ENCODE data around the gene DIPK2A. TPM values are rescaled to one million over a fixed set of nuclear protein-coding genes. Genes with fewer than 3 reads are reported as not detected.

Gene DIPK2A, protein sequence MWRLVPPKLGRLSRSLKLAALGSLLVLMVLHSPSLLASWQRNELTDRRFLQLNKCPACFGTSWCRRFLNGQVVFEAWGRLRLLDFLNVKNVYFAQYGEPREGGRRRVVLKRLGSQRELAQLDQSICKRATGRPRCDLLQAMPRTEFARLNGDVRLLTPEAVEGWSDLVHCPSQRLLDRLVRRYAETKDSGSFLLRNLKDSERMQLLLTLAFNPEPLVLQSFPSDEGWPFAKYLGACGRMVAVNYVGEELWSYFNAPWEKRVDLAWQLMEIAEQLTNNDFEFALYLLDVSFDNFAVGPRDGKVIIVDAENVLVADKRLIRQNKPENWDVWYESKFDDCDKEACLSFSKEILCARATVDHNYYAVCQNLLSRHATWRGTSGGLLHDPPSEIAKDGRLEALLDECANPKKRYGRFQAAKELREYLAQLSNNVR
- 0.03 and 0.06 TPM in 2 replicates for polyA plus RNA-seq (2012; rRNA removed)
- polyA plus RNA-seq (2012; cell fraction: cytosol; rRNA removed) = 0.08 and 0.10 TPM in 2 replicates
- 0.08 TPM in 1 of 2 replicates, not detected in the other for polyA plus RNA-seq (2012; cell fraction: nucleus; rRNA removed)

DNA sequence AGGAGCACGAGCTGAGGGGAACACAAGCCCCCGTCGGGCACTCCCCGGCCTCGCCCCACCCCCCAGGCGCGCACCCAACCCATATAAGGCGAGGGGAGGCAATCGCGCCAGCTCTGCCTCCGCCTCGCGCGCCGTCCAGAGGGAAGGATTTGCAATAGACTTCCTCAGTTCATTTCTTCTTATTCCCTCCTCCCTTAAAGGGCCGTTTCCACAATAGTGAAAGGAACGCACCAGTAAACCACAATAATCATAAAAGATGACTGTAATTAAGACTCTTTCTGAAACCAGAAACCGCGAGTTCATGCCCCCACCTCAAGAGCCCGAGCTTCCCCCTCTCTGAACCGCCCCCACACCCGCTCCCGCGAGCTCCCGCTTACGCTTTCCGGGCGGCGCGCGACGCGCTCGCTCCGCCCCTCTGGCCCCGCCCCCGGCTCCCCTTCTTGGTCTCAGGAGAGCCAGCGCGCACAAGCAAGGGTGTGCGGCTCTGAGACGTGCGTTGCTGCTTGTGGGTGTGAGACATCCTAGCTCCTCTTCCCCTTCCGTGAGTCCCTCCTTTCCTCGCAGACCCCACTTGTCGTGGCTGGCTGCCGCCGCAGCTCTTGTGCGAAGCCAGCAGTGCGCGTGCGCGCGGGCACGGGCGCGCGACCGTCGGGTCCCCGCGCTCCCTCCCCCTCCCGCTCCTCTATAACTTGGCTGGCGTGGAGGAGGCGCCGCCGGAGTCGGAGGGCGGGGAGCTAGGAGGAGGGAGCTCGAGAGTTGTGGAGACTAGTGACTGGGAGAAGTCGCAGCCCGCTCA, at the start of gene DIPK2A:
Gene DIPK2A, plus strand, starts transcription at position 465 of the 796 bp plus-strand sequence. CDS start 510 bp downstream, outside the sequence.
- Histone ChIP-seq H2AFZ (ENCODE audit: low read depth) (peak within 1 kb of the TSS; percentile 91), H3K4me1 (ENCODE audit: control insufficient read depth in 1 of 2, insufficient read depth in 2 of 2, low read depth in 1 of 2, low read length in 1 of 2) (peaks cover 0 to 6% of the 10 kb centered on the region in 2 experiments; a peak in 1 of 4 replicates), H3K27me3 (ENCODE audit: insufficient read depth) (peaks cover 22% of the 10 kb centered on the region), H3F3A (replicated peaks; ENCODE audit: insufficient read depth) (no peaks in the 10 kb centered on the region), H3K79me2 (ENCODE audit: insufficient read depth) (no peaks in the 10 kb centered on the region), H3K4me2 (peak within 1 kb of the TSS; percentile 85), H3K27ac (ENCODE audit: low read depth in 2 of 2, low read length in 1 of 2) (peak within 1 kb of the TSS in 1 of 2 experiments; percentile 61; a peak in 2 of 4 replicates), H4K20me1 (ENCODE audit: insufficient read depth) (no peaks in the 10 kb centered on the region), H3K9me3 (no peaks in the 10 kb centered on the region), H3K9ac (peak within 1 kb of the TSS; percentile 41; the same call in 1 of the 2 replicates), H3K4me3 (ENCODE audit: low read depth in 2 of 2, low read length in 1 of 2) (peak within 1 kb of the TSS; percentile 48 to 87), H3K9me2 (no peaks in the 10 kb centered on the region), H3K36me3 (replicated peaks in 1 of 2; ENCODE audit: control insufficient read depth in 1 of 2, insufficient read depth in 2 of 2, low read length in 1 of 2) (no peaks in the 10 kb centered on the region)
- POLR2A ChIA-PET = no interaction called here
- peak; percentile 86 for DNase-seq
- 1% methylated on average over 46 of the region's 71 CpGs for WGBS (ENCODE audit: low lambda C conversion rate)
- CTCF ChIA-PET = interaction anchor here (0.9 to 1.6 kb wide), 3 partner anchors 11 to 87 kb away, joined by 3 to 7 read pairs (median 3); no protein-coding TSS in a partner anchor
- TF ChIP-seq RXRA (IDR thresholded peaks at IDR 0.05; ENCODE audit: borderline replicate concordance, low read depth) (no peak), NRF1 (IDR thresholded peaks at IDR 0.05; ENCODE audit: low read depth, low read length) (peak; percentile 68), MEF2A (IDR thresholded peaks at IDR 0.05; ENCODE audit: borderline replicate concordance, low read depth) (no peak), RCOR1 (IDR thresholded peaks at IDR 0.05; ENCODE audit: low read length) (0 out of 2 replicates have a peak, but pooled peaks have one; percentile 25)

DNA sequence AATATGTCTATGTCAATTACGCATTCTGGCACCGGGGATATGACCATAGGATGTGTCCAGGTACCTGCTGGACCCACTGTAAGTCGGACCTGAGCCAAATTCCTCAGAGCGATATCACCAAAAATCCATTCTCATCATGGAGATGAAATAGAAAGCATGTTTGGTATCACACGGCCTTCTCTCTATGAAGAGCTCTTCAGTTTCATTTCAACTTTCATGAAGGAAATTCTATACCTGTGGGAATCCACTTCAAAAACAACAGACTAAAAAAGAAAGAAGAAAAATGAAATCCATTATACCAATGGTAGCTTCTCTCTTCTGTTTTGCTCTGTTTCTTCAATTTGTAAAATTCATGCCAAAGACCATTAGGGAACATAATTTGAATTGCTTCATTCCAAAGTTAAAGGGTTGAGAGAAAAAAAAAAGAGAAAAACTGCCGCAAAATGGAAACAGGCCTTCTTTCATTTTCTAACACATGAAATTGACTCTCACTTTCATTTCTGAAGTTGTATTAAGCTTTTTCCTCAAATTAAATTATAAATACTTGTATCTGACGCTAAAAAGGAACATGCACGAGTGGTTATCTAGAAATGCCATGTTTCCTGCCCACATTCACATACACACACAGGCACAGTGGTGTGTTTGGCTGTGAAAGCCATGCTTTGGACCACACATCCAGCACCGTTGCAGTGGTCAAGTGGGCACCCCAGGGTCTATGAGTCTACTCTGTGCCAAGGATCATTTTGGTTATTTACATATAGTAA, 46.9 kb upstream of the DIPK2A start:
- Histone ChIP-seq H3K4me2 (no peak overlapping the region), H3K4me1 (ENCODE audit: control insufficient read depth in 1 of 2, insufficient read depth in 2 of 2, low read depth in 1 of 2, low read length in 1 of 2) (no peaks in the 10 kb centered on the region), H3K27ac (ENCODE audit: low read depth in 2 of 2, low read length in 1 of 2) (no peak overlapping the region), H3K27me3 (ENCODE audit: insufficient read depth) (no peaks in the 10 kb centered on the region), H3F3A (replicated peaks; ENCODE audit: insufficient read depth) (no peaks in the 10 kb centered on the region), H3K9me2 (no peaks in the 10 kb centered on the region), H3K79me2 (ENCODE audit: insufficient read depth) (no peaks in the 10 kb centered on the region), H2AFZ (ENCODE audit: low read depth) (no peak overlapping the region), H3K4me3 (ENCODE audit: low read depth in 2 of 2, low read length in 1 of 2) (no peak overlapping the region), H3K36me3 (replicated peaks in 1 of 2; ENCODE audit: control insufficient read depth in 1 of 2, insufficient read depth in 2 of 2, low read length in 1 of 2) (no peaks in the 10 kb centered on the region), H3K9me3 (no peaks in the 10 kb centered on the region), H4K20me1 (ENCODE audit: insufficient read depth) (no peaks in the 10 kb centered on the region), H3K9ac (no peak overlapping the region)
- no peak for TF ChIP-seq EZH2phosphoT487 (IDR thresholded peaks at IDR 0.05; ENCODE audit: borderline replicate concordance, low read depth)
- POLR2A ChIA-PET = no interaction called here
- 3% methylated on average over 9 of the region's 9 CpGs for WGBS (ENCODE audit: low lambda C conversion rate)
- CTCF ChIA-PET = interaction anchor here (1.0 kb wide), 1 partner anchor 14 kb away, joined by 4 read pairs; no protein-coding TSS in a partner anchor
- DNase-seq = no peak

DNA sequence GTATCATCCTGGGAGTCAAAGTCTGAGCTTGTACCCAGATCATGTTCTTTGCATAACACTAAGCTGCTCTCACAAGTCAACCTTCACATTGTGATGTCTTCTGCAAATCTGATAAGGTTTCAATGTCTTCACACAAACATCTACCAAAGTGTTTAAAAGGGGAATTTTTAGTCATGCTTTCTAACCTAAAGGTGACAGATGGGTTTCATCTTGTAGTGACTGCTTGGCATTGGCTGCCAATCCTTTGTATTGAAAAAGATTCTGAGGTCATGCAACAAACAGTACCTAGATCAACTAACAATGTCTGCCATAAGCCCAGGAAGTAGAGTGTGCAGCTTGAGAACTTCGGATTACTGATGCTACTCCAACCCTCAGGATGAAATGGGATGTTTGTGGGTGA, 43.6 kb upstream of the DIPK2A start:
- Histone ChIP-seq H4K20me1 (ENCODE audit: insufficient read depth) (no peaks in the 10 kb centered on the region), H3K9ac (no peak overlapping the region), H3K79me2 (ENCODE audit: insufficient read depth) (no peaks in the 10 kb centered on the region), H3F3A (replicated peaks; ENCODE audit: insufficient read depth) (no peaks in the 10 kb centered on the region), H3K27ac (ENCODE audit: low read depth in 2 of 2, low read length in 1 of 2) (no peak overlapping the region), H3K9me3 (no peaks in the 10 kb centered on the region), H3K27me3 (ENCODE audit: insufficient read depth) (no peaks in the 10 kb centered on the region), H3K9me2 (no peaks in the 10 kb centered on the region), H3K4me2 (no peak overlapping the region), H3K4me3 (ENCODE audit: low read depth in 2 of 2, low read length in 1 of 2) (no peak overlapping the region), H2AFZ (ENCODE audit: low read depth) (no peak overlapping the region), H3K36me3 (replicated peaks in 1 of 2; ENCODE audit: control insufficient read depth in 1 of 2, insufficient read depth in 2 of 2, low read length in 1 of 2) (no peaks in the 10 kb centered on the region), H3K4me1 (ENCODE audit: control insufficient read depth in 1 of 2, insufficient read depth in 2 of 2, low read depth in 1 of 2, low read length in 1 of 2) (no peaks in the 10 kb centered on the region)
- no peak for DNase-seq
- CTCF ChIA-PET = no interaction called here
- 6% methylated on average over 1 of the region's 1 CpG for WGBS (ENCODE audit: low lambda C conversion rate)
- TF ChIP-seq SMC3 (IDR thresholded peaks at IDR 0.05; ENCODE audit: low read depth, low read length) (no peak), RXRA (IDR thresholded peaks at IDR 0.05; ENCODE audit: borderline replicate concordance, low read depth) (no peak)
- TF ChIP-seq, protein P1, sequence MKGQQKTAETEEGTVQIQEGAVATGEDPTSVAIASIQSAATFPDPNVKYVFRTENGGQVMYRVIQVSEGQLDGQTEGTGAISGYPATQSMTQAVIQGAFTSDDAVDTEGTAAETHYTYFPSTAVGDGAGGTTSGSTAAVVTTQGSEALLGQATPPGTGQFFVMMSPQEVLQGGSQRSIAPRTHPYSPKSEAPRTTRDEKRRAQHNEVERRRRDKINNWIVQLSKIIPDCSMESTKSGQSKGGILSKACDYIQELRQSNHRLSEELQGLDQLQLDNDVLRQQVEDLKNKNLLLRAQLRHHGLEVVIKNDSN (IDR thresholded peaks at IDR 0.05; ENCODE audit: borderline replicate concordance, low read depth) = no peak
- TF ChIP-seq, protein P2, sequence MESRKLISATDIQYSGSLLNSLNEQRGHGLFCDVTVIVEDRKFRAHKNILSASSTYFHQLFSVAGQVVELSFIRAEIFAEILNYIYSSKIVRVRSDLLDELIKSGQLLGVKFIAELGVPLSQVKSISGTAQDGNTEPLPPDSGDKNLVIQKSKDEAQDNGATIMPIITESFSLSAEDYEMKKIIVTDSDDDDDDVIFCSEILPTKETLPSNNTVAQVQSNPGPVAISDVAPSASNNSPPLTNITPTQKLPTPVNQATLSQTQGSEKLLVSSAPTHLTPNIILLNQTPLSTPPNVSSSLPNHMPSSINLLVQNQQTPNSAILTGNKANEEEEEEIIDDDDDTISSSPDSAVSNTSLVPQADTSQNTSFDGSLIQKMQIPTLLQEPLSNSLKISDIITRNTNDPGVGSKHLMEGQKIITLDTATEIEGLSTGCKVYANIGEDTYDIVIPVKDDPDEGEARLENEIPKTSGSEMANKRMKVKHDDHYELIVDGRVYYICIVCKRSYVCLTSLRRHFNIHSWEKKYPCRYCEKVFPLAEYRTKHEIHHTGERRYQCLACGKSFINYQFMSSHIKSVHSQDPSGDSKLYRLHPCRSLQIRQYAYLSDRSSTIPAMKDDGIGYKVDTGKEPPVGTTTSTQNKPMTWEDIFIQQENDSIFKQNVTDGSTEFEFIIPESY (IDR thresholded peaks at IDR 0.05; ENCODE audit: borderline replicate concordance, low read depth) = no peak
- TF ChIP-seq, protein P3, sequence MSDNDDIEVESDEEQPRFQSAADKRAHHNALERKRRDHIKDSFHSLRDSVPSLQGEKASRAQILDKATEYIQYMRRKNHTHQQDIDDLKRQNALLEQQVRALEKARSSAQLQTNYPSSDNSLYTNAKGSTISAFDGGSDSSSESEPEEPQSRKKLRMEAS (IDR thresholded peaks at IDR 0.05; ENCODE audit: low read depth) = no peak
- POLR2A ChIA-PET = no interaction called here
